GM21619 (cell line): ENCODE data around the gene PARD3B.

ENCODE experiments used
- ATAC-seq: cut with Tn5 transposase; IDR thresholded peaks from one replicate; pipeline ENCODE4 v1.9.1; 2021; ENCODE audit not compliant: unreplicated experiment

Gene PARD3B, protein sequence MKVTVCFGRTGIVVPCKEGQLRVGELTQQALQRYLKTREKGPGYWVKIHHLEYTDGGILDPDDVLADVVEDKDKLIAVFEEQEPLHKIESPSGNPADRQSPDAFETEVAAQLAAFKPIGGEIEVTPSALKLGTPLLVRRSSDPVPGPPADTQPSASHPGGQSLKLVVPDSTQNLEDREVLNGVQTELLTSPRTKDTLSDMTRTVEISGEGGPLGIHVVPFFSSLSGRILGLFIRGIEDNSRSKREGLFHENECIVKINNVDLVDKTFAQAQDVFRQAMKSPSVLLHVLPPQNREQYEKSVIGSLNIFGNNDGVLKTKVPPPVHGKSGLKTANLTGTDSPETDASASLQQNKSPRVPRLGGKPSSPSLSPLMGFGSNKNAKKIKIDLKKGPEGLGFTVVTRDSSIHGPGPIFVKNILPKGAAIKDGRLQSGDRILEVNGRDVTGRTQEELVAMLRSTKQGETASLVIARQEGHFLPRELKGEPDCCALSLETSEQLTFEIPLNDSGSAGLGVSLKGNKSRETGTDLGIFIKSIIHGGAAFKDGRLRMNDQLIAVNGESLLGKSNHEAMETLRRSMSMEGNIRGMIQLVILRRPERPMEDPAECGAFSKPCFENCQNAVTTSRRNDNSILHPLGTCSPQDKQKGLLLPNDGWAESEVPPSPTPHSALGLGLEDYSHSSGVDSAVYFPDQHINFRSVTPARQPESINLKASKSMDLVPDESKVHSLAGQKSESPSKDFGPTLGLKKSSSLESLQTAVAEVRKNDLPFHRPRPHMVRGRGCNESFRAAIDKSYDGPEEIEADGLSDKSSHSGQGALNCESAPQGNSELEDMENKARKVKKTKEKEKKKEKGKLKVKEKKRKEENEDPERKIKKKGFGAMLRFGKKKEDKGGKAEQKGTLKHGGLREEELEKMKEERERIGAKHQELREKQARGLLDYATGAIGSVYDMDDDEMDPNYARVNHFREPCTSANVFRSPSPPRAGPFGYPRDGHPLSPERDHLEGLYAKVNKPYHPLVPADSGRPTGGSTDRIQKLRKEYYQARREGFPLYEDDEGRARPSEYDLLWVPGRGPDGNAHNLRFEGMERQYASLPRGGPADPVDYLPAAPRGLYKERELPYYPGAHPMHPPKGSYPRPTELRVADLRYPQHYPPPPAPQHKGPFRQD (N-terminal part only)

DNA sequence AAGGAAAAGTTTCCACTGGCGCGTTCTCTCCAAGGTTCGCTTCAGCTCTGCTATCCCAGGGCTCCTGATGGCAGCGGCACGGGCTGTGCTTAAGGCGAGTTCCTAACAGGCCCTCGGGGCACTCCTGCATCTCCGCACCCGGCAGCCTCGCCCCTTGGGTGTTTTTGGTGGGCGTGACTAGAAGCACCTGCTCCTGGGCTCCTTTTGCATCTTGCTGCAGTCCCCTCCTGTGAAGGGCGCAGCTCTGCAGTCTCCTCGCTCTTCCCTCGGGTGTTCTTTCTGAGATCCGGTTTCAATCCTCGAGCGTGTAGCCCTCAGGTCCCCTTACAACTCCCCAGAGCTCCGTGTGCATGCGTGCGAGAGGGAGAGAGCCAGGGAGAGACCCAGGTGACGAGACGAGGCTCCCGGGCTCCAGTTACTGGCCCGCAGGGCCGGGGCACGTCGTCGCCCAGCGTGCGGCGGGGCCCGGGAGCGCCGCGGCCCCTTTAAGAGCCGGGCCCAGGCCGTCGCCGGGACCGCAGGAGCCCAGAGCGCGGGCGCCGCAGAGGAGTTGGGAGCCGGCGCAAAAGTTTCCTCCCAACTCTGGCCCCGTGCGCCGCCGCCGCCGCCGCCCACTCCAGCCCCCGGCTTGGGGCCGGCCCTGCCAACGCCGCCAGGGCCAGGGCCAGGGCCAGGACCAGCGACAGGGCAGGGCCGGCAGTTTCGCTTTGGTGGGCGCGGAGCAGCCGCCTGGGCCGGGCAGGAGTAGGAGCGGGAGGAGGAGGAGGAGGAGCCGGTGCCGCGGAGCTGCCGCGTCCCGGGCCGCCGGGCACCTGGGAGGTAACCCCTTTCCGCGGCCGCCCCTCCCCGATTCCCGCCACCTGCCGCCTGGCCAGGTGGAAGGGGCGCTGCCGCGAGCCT, at the start of gene PARD3B:
Gene PARD3B, plus strand, starts transcription at position 515 of the 900 bp plus-strand sequence. CDS start 525 bp downstream, outside the sequence.
- ATAC-seq: no peak

DNA sequence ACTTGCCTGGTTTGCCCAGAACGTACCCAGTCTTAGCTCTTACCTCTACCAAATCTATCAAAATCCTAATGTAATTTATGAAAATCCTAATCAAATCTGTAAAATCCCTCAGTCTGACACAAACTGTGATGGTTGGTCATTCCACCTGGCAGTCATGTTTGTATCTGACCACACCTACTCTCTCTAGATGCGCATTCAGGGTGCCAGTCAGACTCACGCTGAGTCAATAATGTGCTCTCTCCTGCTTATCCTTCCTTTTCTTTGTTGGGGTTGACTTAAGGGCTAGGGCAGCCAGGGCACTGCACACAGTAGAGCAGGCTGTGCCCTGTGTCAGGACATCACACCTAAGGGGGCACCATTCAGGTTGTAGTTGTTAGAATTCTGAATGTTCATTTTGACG, 48.5 kb upstream of the PARD3B start:
- no peak for ATAC-seq

DNA sequence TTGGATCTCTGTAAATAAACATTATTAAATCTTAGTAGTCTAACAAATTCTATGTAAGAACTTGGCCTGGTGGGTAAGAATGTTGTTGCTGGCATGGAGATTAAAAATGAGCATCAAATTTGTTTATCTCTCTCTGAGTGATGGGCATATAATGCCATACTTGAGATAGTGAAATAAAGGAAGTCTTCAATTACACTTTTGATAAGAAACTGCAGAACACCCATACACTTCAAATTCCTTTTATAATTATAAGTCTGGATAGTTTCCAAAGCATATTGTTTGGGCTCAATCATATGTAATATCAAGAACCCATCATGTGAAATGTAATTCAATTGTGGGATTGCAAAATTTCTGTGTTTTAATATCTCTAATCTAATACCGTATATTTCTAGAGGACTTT, 47.4 kb upstream of the PARD3B start:
- no peak for ATAC-seq

DNA sequence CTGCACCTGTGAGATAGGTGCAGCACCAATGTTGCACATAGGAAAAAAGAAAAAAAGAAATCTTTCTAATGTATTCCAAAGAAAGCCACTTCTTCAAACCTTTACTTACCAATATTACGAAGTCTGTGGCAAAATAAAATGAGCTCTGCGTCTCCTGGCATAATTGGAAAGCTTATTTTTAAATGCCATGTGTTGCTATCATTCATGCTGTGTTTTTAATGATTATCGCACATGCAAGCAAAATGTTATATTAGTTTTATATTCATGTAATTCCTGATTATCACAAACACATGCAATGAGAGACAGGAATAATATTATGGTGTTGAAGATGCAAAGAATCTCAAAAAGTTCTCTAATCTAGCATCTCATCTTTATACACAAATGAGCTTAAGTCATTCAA, 47.0 kb upstream of the PARD3B start:
- ATAC-seq: no peak

DNA sequence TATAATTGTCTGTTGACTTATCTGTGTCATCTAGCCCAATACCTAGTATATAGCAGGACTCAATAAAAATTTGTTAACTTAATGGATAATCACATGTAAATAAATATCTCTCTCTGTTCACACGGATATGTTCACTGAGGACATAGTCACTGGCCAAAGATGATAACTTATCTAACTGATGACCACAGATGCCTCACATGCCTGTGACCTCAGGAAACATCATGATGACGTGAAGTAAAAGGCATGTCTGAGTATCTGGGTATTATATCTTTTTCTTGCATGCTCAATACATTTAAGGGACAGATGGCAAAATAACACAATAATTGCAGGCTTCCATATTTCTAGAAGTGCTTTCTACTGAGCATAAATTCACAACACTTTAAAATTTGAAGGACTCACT, 41.4 kb upstream of the PARD3B start:
- no peak for ATAC-seq

DNA sequence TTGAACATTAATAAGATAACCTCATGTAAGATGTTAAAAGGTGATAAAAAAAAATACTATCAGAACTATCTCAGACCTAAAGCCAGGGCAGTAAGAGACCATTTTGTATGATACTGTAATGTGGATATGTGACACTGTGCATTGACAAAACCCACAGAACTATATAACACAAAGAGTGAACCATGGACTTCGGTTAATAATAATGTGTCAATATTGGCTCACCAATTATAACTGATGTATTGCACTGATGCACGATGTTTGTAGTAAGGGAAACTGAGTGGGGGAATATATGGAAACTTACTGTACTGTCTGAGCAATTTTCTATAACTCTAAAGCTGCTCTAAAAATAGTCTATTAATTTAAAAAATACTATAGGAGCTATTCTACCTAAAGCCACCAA, 40.7 kb upstream of the PARD3B start:
- no peak for ATAC-seq

DNA sequence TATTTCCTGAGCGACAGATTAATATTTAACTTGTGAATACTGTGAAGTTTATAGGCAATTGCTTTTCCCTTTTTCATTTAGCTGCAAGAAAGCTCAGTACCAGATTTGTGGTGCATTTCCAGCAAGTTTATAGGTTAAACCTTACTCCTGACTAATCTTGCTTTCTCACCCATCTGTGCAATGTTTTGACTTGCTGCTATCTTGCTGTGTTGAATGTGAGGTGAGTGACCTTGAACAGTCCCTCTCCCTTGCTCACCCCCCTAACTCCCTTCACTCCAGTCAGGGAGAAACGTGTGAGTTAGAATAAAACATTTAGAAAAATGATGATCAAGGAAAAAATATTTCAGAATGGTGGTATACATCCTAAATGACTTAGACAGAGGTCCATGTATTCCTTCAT, 39.8 kb upstream of the PARD3B start:
- ATAC-seq: no peak

DNA sequence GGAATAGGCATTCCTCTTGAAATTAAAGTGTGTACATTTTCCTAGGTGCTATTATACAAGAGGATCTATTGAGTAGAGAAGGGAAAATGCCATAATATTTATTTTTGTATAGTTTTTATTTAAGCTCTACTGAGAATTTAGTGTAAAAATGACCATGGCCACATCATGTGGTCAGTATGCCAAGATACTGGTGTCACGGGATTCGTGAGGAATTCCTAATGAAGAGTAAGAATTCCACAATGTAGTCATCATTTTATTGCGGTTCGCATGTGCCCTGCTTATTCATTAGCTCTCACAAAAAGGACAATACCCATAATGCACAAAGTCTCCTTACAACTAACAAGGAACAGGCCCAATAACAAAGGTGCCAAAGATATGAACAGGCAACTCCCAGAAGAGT, 39.3 kb upstream of the PARD3B start:
- ATAC-seq: no peak

DNA sequence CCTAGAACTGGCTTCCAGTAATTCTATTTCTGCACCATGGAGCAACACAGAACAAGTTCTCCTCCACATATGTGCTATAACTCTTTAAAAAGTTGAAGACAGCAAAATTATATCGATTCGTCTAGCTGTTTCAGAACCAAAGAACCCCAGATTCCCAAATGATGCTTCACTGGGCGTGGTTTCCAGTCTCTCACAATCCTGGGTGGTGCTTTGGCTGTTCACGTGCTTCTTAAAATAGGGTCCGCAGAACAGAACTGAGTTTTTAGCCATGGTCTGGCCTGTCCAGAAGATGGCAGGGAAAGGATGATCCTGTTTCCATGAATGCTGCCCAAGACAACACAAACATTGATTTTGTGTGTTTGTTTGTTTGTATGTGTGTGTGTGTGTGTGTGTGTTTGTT, 37.6 kb upstream of the PARD3B start:
- no peak for ATAC-seq

DNA sequence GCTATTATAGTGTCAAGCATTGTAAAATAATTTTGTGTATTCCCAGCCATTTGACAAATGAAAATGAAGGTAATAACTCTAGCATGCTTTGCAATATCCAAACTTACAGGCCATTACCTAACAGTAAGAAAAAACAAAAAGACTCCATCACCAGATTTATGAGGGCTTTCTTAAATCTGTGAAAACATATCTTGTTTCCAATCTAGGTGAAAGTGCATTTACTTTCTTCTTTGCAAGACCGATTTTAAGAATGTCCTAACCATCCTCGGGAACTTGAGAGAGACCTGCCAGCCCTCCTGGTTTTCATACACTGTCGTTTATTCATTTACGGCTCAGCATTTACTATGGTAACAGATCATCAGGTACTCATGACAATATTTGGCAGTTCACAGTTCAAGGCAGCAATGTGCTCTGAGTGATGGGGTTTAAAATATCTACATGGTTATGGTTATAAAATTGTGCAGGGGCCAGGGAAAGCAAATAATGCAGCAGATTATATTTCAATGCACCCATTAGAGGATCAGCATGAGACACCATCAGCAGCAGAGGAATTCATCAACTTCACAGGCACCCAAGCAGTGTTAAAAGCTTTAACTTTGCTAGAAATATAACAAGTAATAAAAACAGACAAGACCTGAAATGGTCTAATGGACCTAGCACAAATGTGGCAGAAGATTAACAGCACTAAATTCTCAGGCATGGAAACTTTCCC, 34.4 kb upstream of the PARD3B start:
- no peak for ATAC-seq

DNA sequence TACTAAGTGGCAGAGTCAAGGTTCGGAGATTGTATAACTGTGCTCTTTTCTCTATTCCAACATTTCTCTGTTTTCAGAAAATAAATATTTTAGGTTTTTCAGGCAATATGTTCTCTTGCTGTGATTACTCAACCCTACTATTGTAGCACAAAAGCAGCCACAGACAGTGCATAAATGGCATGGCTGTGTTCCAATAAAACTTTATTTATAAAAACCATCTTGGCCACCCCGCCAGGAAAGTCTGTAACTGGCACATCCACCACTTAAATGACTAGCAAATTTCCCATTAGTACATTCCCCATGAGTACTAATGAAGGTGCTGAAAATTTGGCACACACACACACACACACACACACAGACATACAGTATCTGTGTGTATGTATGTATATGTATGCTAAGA, 30.8 kb upstream of the PARD3B start:
- ATAC-seq: no peak

DNA sequence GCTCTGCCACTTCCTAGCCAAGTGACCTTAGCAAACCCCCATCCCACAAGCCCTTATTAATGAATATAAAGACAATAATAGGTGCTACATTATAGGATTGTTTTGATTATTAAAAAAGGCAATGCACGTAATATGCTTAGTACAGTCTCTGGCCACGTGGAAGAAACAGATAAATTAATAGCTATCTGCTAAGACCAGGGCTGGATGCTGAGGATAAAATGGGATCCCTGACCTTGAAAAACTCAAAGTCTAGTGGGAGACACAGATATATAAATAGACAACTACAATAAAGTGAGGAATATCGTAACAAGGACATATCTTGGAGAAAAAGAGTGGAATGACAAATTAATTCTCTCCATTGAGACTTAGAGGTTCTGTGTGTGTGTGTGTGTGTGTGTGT, 29.9 kb upstream of the PARD3B start:
- ATAC-seq: no peak

DNA sequence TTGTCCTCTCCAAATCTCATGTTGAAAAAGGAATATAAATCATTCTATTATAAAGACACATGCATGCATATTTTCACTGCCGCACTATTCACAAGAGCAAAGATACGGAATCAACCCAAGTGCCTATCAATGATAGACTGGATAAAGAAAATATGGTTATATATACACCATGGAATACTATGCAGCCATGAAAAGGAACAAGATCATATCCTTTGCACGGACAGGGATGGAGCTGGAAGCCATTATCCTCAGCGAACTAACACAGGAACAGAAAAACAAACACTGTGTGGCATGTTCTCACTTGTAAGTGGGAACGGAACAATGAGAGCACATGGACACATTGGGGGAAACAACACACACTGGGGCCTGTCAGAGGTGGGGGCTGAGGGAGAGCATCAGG, 28.1 kb upstream of the PARD3B start:
- ATAC-seq: no peak

DNA sequence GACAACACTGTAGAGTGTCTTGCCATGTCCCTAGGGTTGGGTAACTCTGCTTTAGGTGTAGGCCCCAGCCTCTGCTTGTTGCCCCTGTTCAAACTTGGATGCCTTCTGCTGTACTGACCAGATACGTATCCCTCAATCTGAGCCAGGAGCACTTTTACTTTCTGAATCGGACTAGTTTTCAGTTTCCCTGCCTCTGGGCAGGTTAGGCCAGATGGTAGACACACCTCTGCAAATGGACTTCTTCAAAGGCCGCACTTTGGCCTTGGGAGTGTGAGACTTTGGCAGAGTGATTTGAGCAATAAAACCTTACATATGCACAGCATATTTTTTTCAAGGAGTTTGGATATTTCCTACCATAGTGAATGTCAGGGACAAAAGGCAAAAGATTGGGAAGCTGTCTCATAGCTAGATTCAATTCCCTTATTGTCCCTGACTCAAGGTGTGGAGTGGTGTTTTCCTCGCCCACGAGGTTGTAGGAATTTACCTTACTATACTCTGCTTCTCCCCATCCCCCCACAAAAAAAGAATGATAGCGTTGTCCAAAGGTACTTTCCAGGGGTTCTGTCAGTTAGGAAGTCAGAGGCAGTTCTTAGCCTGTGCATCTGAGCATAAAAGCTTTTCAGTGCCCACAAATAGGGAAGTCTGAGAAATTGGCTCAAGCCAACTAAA, 15.3 kb upstream of the PARD3B start:
- no peak for ATAC-seq

DNA sequence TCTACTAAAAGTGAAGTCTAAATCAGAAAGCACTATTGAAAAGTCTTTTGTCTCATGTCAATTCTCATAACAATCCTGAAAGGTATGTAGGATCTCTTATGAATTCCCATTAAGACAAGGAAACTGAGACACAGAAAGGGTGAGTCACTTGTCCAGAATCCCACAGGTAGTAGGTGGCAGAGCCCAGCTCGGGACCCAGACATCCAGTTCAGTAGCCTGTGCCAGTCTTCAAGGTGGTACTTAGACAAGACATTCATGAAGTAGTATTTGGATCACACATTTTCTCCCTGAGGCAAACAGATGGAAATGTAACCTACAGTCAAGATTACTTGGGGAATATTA, 14.8 kb upstream of the PARD3B start:
- no peak for ATAC-seq

DNA sequence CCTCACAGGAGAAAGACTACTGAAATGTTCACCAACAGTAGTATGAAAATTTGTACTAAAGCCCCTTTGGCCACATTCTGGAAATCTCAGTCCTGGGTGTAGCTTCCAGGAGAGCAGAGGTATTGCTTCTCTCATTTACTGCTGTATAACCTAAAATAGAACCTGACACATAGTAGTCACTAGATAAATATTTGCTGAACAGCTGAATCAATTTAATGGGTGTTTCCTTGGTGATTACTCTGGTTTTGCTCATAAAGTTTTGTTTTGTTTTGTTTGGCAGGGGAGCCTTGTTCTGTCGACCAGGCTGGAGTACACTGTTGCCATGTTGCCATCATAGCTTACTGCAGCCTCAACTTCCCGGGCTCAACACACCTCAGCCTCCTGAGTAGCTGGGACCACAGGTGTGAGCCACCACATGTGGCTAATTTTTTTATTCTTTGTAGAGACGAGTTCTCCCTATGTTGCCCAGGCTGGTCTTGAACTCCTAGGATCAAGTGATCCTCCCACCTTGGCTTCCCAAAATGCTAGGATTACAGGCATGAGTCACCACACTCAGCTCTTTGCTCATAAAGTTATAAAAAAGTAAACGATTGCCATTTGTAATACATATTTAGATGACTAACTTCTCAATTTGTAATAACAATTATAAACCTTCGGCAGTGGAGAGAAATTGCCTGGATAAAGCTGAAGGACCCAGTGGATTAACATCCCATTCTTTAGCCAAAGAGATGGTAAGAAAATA, 11.5 kb upstream of the PARD3B start:
- ATAC-seq: no peak

DNA sequence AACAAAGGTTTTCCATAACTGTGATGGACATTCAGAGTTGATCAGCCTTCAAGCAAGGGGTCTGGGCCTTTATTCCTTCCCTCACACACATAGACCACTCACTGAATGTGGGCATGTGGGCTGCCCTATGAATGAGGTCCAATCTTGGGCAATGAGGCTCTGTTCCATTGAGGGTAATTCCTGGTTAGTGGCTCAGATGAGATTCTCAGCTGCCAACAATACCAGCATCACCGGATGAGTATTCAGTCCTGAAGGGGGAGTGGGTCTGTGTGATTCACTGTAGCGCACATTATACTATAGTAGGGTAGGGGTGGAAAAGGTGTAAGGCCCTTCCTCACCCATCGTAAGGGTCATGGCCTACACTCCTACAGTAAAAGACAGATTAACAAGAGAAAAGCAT, 9.9 kb upstream of the PARD3B start:
- no peak for ATAC-seq

DNA sequence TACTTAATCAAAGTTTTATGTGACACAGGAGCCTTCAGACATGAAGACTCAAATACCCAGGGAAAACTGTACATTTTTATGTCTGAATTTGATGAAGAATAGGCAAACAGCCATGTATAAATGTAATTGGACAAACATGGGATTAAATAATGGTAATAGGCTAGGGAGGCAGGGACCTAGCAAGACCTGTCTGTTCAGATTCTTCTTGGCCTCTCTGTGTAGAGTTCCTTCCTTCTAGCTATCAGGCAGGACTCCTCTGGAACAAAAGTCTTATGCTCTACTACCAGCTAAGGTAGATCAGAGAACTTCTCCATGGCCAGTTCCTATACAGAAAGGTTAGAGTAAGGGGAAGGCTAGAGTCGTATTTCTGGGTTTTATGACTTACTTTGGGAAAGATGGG, 9.5 kb upstream of the PARD3B start:
- ATAC-seq: no peak
